GM12878 (cell line): ENCODE results near the gene ARHGEF18. TPM values are rescaled to one million over a fixed set of nuclear protein-coding genes. Genes with fewer than 3 reads are reported as not detected.
A peak's percentile ranks its signal among the peaks of the same experiment; 100 is the strongest.

Source experiments
- BCL11A ChIP-seq: IDR thresholded peaks from 2 replicates; pipeline ENCODE4 v1.6.1; 2011; ENCODE audit warnings: low read depth, low read length
- BHLHE40 ChIP-seq, 2 experiments: fragments of 450-650 bp in 1 of 2; IDR thresholded peaks; 2 replicates each; pipeline ENCODE4 v1.6.1; 2011 to 2017; ENCODE audit warnings: low read depth in 2 of 2, borderline replicate concordance in 1 of 2, improper control_type of control experiment in 1 of 2, low read length in 1 of 2, mild to moderate bottlenecking in 1 of 2
- CBFB ChIP-seq: IDR thresholded peaks from 2 replicates; pipeline ENCODE4 v1.6.1; 2016; ENCODE audit warnings: antibody characterized with exemption, low read depth
- GATAD2B ChIP-seq: fragments of 450-650 bp; conservative IDR thresholded peaks from 2 replicates; pipeline ENCODE4 v1.6.1; 2017; ENCODE audit warnings: low read depth, mild to moderate bottlenecking, moderate library complexity
- HDAC2 ChIP-seq: fragments of 200-600 bp; sonication (generic); IDR thresholded peaks from 2 replicates; pipeline ENCODE4 v1.6.1; 2017
- JUNB ChIP-seq: IDR thresholded peaks from 2 replicates; pipeline ENCODE4 v1.6.1; 2016; ENCODE audit warnings: antibody characterized with exemption, mild to moderate bottlenecking
- MEF2A ChIP-seq: IDR thresholded peaks from 2 replicates; pipeline ENCODE4 v1.6.1; 2011; ENCODE audit warnings: low read depth, mild to moderate bottlenecking, low read length, moderate library complexity; ENCODE audit not compliant: insufficient read depth
- MLLT1 ChIP-seq: fragments of 450-650 bp; IDR thresholded peaks from 2 replicates; pipeline ENCODE4 v1.6.1; 2016; ENCODE audit warnings: mild to moderate bottlenecking
- NR2C2 ChIP-seq: IDR thresholded peaks from 2 replicates; pipeline ENCODE4 v1.6.1; 2011; ENCODE audit warnings: borderline replicate concordance, low read depth; ENCODE audit not compliant: control insufficient read depth, insufficient read length
- NR2F1 ChIP-seq: fragments of 450-650 bp; conservative IDR thresholded peaks from 2 replicates; pipeline ENCODE4 v1.6.1; 2017; ENCODE audit warnings: mild to moderate bottlenecking
- PAX5 ChIP-seq: IDR thresholded peaks from 2 replicates; pipeline ENCODE4 v1.6.1; 2011; ENCODE audit warnings: low read depth, low read length, borderline replicate concordance
- RAD21 ChIP-seq: IDR thresholded peaks from 2 replicates; pipeline ENCODE4 v1.6.1; 2011; ENCODE audit warnings: mild to moderate bottlenecking, low read depth, low read length, moderate library complexity; ENCODE audit not compliant: insufficient read depth
- RCOR1 ChIP-seq: conservative IDR thresholded peaks from 2 replicates; pipeline ENCODE4 v1.6.1; 2012; ENCODE audit warnings: low read depth, low read length, improper control_type of control experiment
- RELB ChIP-seq: fragments of 450-650 bp; IDR thresholded peaks from 2 replicates; pipeline ENCODE4 v1.6.1; 2017; ENCODE audit warnings: low read depth, mild to moderate bottlenecking, moderate library complexity
- SMAD1 ChIP-seq: fragments of 450-650 bp; IDR thresholded peaks from 2 replicates; pipeline ENCODE4 v1.6.1; 2018; ENCODE audit warnings: mild to moderate bottlenecking, low read depth; ENCODE audit not compliant: partially characterized antibody
- SPI1 ChIP-seq: IDR thresholded peaks from 2 replicates; pipeline ENCODE4 v1.6.1; 2011; ENCODE audit warnings: low read depth, mild to moderate bottlenecking, low read length, moderate library complexity, borderline replicate concordance; ENCODE audit not compliant: insufficient read depth
- SREBF2 ChIP-seq: IDR thresholded peaks from 2 replicates; pipeline ENCODE4 v1.6.1; 2012; ENCODE audit warnings: mild to moderate bottlenecking, low read length
- ZBTB40 ChIP-seq: fragments of 450-650 bp; IDR thresholded peaks from 2 replicates; pipeline ENCODE4 v1.6.1; 2016; ENCODE audit warnings: mild to moderate bottlenecking, moderate library complexity, borderline replicate concordance
- polyA plus RNA-seq, 11 experiments: library from polyadenylated mRNA; depleted of rRNA in 4 of 11; unstranded in 6 of 11; stranded (reverse) in 5 of 11; fragments of >200 nt; fragmentation: Nextera tagmentation in 4 of 11; fragmentation: Illumina TruSeq in 1 of 11; extraction: Ambion mirVana in 4 of 11; extraction: Trizol in 1 of 11; gene quantifications; 1 replicate in 1 of 11; 2 replicates in 10 of 11; pipeline versions ENCODE4 v1.2.1 to v1.2.3, GENCODE V29; 2011 to 2016; ENCODE audit warnings: inconsistent platforms in 2 of 11, missing spikeins in 2 of 11, low read depth in 1 of 11
- total RNA-seq, 4 experiments: library from RNA; depleted of rRNA in 3 of 4; stranded (reverse); fragments of >200 nt in 3 of 4; fragmentation: Illumina TruSeq in 1 of 4; extraction: Trizol in 1 of 4; gene quantifications; 2 replicates each; pipeline versions ENCODE4 v1.2.1 to v1.2.3, GENCODE V29; 2013 to 2021
- TF ChIP-seq, protein P1 (sequence below): fragments of 450-650 bp; IDR thresholded peaks from 2 replicates; pipeline ENCODE4 v1.6.1; 2017; ENCODE audit warnings: antibody characterized with exemption, mild to moderate bottlenecking, moderate library complexity

ARHGEF18 gene
- total and polyA plus RNA-seq, 10 of the 15 experiments (the other 5 are each of a cell fraction or from before 2014, with no cell fraction given), result 0.31 to 32.3 (median 13.4) TPM

GRCh38 chr19:7337380-7338194 is 11.2 kb upstream of the ARHGEF18 start (continued):
- TF ChIP-seq SMAD1 (peak; percentile 85), HDAC2 (no peak), BHLHE40 (IDR thresholded peaks at IDR 0.05; ENCODE audit: borderline replicate concordance in 1 of 2, low read depth in 2 of 2, low read length in 1 of 2) (peak; percentile 39 to 73), ZBTB40 (no peak), PAX5 (peak; percentile 84), SPI1 (peak; percentile 51; the same call in 1 of the 2 replicates), BCL11A (peak; percentile 95), SREBF2 (0 out of 2 replicates have a peak, but pooled peaks have one; percentile 24), MEF2A (peak; percentile 99), RELB (peak; percentile 96; the same call in 1 of the 2 replicates), NR2C2 (no peak), MLLT1 (peak; percentile 95), RCOR1 (0 out of 2 replicates have a peak, but pooled peaks have one; percentile 70), NR2F1 (peak; percentile 87), JUNB (peak; percentile 89), RAD21 (peak; percentile 35), GATAD2B (peak; percentile 99), CBFB (peak; percentile 99)
- TF ChIP-seq, protein P1, sequence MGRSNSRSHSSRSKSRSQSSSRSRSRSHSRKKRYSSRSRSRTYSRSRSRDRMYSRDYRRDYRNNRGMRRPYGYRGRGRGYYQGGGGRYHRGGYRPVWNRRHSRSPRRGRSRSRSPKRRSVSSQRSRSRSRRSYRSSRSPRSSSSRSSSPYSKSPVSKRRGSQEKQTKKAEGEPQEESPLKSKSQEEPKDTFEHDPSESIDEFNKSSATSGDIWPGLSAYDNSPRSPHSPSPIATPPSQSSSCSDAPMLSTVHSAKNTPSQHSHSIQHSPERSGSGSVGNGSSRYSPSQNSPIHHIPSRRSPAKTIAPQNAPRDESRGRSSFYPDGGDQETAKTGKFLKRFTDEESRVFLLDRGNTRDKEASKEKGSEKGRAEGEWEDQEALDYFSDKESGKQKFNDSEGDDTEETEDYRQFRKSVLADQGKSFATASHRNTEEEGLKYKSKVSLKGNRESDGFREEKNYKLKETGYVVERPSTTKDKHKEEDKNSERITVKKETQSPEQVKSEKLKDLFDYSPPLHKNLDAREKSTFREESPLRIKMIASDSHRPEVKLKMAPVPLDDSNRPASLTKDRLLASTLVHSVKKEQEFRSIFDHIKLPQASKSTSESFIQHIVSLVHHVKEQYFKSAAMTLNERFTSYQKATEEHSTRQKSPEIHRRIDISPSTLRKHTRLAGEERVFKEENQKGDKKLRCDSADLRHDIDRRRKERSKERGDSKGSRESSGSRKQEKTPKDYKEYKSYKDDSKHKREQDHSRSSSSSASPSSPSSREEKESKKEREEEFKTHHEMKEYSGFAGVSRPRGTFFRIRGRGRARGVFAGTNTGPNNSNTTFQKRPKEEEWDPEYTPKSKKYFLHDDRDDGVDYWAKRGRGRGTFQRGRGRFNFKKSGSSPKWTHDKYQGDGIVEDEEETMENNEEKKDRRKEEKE, result no peak
